HEK293 (cell line): ENCODE data around the gene CHST3.
A peak's percentile ranks its signal among the peaks of the same experiment; 100 is the strongest.

Experiments used
- CTCF ChIA-PET: fragments of 350-600 bp; formaldehyde crosslinking; extraction: SDS; loops from one replicate; lab custom pipeline; 2021; ENCODE audit warnings: antibody characterized with exemption; lab: Yijun Ruan, JAX
- POLR2A ChIA-PET: fragments of 300-600 bp; formaldehyde crosslinking; extraction: SDS; loops from one replicate; lab custom pipeline; 2020; ENCODE audit warnings: antibody characterized with exemption, inconsistent platforms; lab: Yijun Ruan, JAX
- H3K27ac ChIP-seq: fragments of 200-500 bp; sonication (Bioruptor generic); 2 replicates; pipeline ENCODE4 v1.5.1; 2014; ENCODE audit warnings: low read depth, low read length, control low read depth, inconsistent platforms; ENCODE audit errors: extremely low read depth
- H3K36me3 ChIP-seq, 2 experiments: fragments of 200-500 bp in 1 of 2; sonication (Bioruptor generic) in 1 of 2; 1 replicate in 1 of 2; 2 replicates in 1 of 2; pipeline ENCODE4 v1.5.1; 2014 to 2017; ENCODE audit warnings: inconsistent platforms in 2 of 2, low read length in 2 of 2; ENCODE audit not compliant: control insufficient read depth in 2 of 2, insufficient read depth in 1 of 2
- H3K4me1 ChIP-seq: fragments of 200-500 bp; sonication (Bioruptor generic); 2 replicates; pipeline ENCODE4 v1.5.1; 2014; ENCODE audit warnings: mild to moderate bottlenecking, low read length, inconsistent platforms; ENCODE audit not compliant: control insufficient read depth, insufficient read depth
- H3K4me3 ChIP-seq: 2 replicates; pipeline ENCODE4 v1.5.1; 2011; ENCODE audit warnings: low read depth, mild to moderate bottlenecking, control low read depth, low read length, moderate library complexity
- H3K9me3 ChIP-seq: fragments of 200-500 bp; sonication (Bioruptor generic); 2 replicates; pipeline ENCODE4 v1.5.1; 2014; ENCODE audit warnings: low read depth, low read length, inconsistent platforms; ENCODE audit not compliant: control insufficient read depth, insufficient read depth
- BCL11A ChIP-seq: fragments of 450-650 bp; formaldehyde crosslinking; IDR thresholded peaks from 2 replicates; pipeline ENCODE4 v1.5.1; 2016; ENCODE audit warnings: low read depth, missing biosample characterization, missing genetic modification characterization
- GFI1B ChIP-seq: fragments of 450-650 bp; formaldehyde crosslinking; IDR thresholded peaks from 2 replicates; pipeline ENCODE4 v1.5.1; 2016; ENCODE audit warnings: missing biosample characterization, missing genetic modification characterization
- GLIS2 ChIP-seq: fragments of 450-650 bp; formaldehyde crosslinking; IDR thresholded peaks from 2 replicates; pipeline ENCODE4 v1.5.1; 2016; ENCODE audit warnings: missing biosample characterization, missing genetic modification characterization
- IKZF3 ChIP-seq: fragments of 450-650 bp; IDR thresholded peaks from 2 replicates; pipeline ENCODE4 v1.5.0; 2018; ENCODE audit warnings: missing biosample characterization, mild to moderate bottlenecking, missing genetic modification characterization, moderate library complexity
- RBAK ChIP-seq: fragments of 450-650 bp; formaldehyde crosslinking; IDR thresholded peaks from 2 replicates; pipeline ENCODE4 v1.5.1; 2016; ENCODE audit warnings: missing biosample characterization, missing genetic modification characterization
- SCRT1 ChIP-seq: fragments of 450-650 bp; formaldehyde crosslinking; IDR thresholded peaks from 2 replicates; pipeline ENCODE4 v1.5.1; 2016; ENCODE audit warnings: missing biosample characterization, missing genetic modification characterization, borderline replicate concordance
- SP7 ChIP-seq: fragments of 450-650 bp; formaldehyde crosslinking; IDR thresholded peaks from 2 replicates; pipeline ENCODE4 v1.5.1; 2016; ENCODE audit warnings: missing biosample characterization, missing genetic modification characterization
- TRIM28 ChIP-seq: IDR thresholded peaks from 2 replicates; pipeline ENCODE4 v1.6.1; 2011; ENCODE audit warnings: low read length, control low read depth, borderline replicate concordance
- ZBTB17 ChIP-seq: fragments of 450-650 bp; formaldehyde crosslinking; IDR thresholded peaks from 2 replicates; pipeline ENCODE4 v1.5.1; 2016; ENCODE audit warnings: missing biosample characterization, missing genetic modification characterization
- ZBTB8A ChIP-seq: fragments of 450-650 bp; formaldehyde crosslinking; IDR thresholded peaks from 2 replicates; pipeline ENCODE4 v1.5.1; 2016; ENCODE audit warnings: missing biosample characterization, missing genetic modification characterization
- ZNF157 ChIP-seq: fragments of 450-650 bp; formaldehyde crosslinking; IDR thresholded peaks from 2 replicates; pipeline ENCODE4 v1.5.1; 2016; ENCODE audit warnings: missing biosample characterization, missing genetic modification characterization
- ZNF16 ChIP-seq: fragments of 450-650 bp; formaldehyde crosslinking; IDR thresholded peaks from 2 replicates; pipeline ENCODE4 v1.5.1; 2016; ENCODE audit warnings: low read depth, missing biosample characterization, missing genetic modification characterization
- ZNF174 ChIP-seq: fragments of 450-650 bp; formaldehyde crosslinking; IDR thresholded peaks from 2 replicates; pipeline ENCODE4 v1.5.0; 2017; ENCODE audit warnings: missing biosample characterization, mild to moderate bottlenecking, missing genetic modification characterization
- ZNF214 ChIP-seq: fragments of 450-650 bp; formaldehyde crosslinking; IDR thresholded peaks from 2 replicates; pipeline ENCODE4 v1.5.1; 2017; ENCODE audit warnings: missing biosample characterization, mild to moderate bottlenecking, missing genetic modification characterization, borderline replicate concordance
- ZNF221 ChIP-seq: fragments of 450-650 bp; formaldehyde crosslinking; IDR thresholded peaks from 2 replicates; pipeline ENCODE4 v1.5.1; 2017; ENCODE audit warnings: missing biosample characterization, missing genetic modification characterization, borderline replicate concordance
- ZNF239 ChIP-seq: fragments of 450-650 bp; formaldehyde crosslinking; IDR thresholded peaks from 2 replicates; pipeline ENCODE4 v1.5.1; 2016; ENCODE audit warnings: missing biosample characterization, missing genetic modification characterization
- ZNF266 ChIP-seq: fragments of 450-650 bp; formaldehyde crosslinking; IDR thresholded peaks from 2 replicates; pipeline ENCODE4 v1.5.1; 2016; ENCODE audit warnings: missing biosample characterization, missing genetic modification characterization, low read depth
- ZNF302 ChIP-seq: fragments of 450-650 bp; formaldehyde crosslinking; IDR thresholded peaks from 2 replicates; pipeline ENCODE4 v1.5.1; 2016; ENCODE audit warnings: missing biosample characterization, missing genetic modification characterization, low read depth
- ZNF555 ChIP-seq: fragments of 450-650 bp; formaldehyde crosslinking; conservative IDR thresholded peaks from 2 replicates; pipeline ENCODE4 v1.5.1; 2017; ENCODE audit warnings: missing biosample characterization, mild to moderate bottlenecking, missing genetic modification characterization, inconsistent platforms
- ZNF558 ChIP-seq: fragments of 450-650 bp; formaldehyde crosslinking; IDR thresholded peaks from 2 replicates; pipeline ENCODE4 v1.5.1; 2016; ENCODE audit warnings: missing biosample characterization, missing genetic modification characterization
- ZNF610 ChIP-seq: fragments of 450-650 bp; formaldehyde crosslinking; IDR thresholded peaks from 2 replicates; pipeline ENCODE4 v1.5.1; 2016; ENCODE audit warnings: missing biosample characterization, missing genetic modification characterization, borderline replicate concordance
- ZNF624 ChIP-seq: fragments of 450-650 bp; formaldehyde crosslinking; IDR thresholded peaks from 2 replicates; pipeline ENCODE4 v1.5.1; 2017; ENCODE audit warnings: missing biosample characterization, missing genetic modification characterization
- ZNF768 ChIP-seq: fragments of 450-650 bp; formaldehyde crosslinking; IDR thresholded peaks from 2 replicates; pipeline ENCODE4 v1.5.1; 2018; ENCODE audit warnings: missing biosample characterization, mild to moderate bottlenecking, missing genetic modification characterization
- ZNF776 ChIP-seq: fragments of 450-650 bp; formaldehyde crosslinking; IDR thresholded peaks from 2 replicates; pipeline ENCODE4 v1.5.0; 2017; ENCODE audit warnings: missing biosample characterization, missing genetic modification characterization, borderline replicate concordance
- ZSCAN30 ChIP-seq: fragments of 450-650 bp; IDR thresholded peaks from 2 replicates; pipeline ENCODE4 v1.5.1; 2018; ENCODE audit warnings: missing biosample characterization, mild to moderate bottlenecking, missing genetic modification characterization, moderate library complexity
- TF ChIP-seq, protein P1 (sequence below): fragments of 450-650 bp; formaldehyde crosslinking; IDR thresholded peaks from 2 replicates; pipeline ENCODE4 v1.5.0; 2017; ENCODE audit warnings: missing biosample characterization, missing genetic modification characterization, borderline replicate concordance
- TF ChIP-seq, protein P2 (sequence below): fragments of 450-650 bp; formaldehyde crosslinking; IDR thresholded peaks from 2 replicates; pipeline ENCODE4 v1.5.1; 2016; ENCODE audit warnings: missing biosample characterization, missing genetic modification characterization
- TF ChIP-seq, protein P3 (sequence below): fragments of 450-650 bp; formaldehyde crosslinking; IDR thresholded peaks from 2 replicates; pipeline ENCODE4 v1.5.1; 2016; ENCODE audit warnings: missing biosample characterization, missing genetic modification characterization, borderline replicate concordance
- TF ChIP-seq, protein P4 (sequence below): fragments of 450-650 bp; formaldehyde crosslinking; conservative IDR thresholded peaks from 2 replicates; pipeline ENCODE4 v1.5.1; 2016; ENCODE audit warnings: low read depth, missing biosample characterization, missing genetic modification characterization

CHST3 gene

DNA sequence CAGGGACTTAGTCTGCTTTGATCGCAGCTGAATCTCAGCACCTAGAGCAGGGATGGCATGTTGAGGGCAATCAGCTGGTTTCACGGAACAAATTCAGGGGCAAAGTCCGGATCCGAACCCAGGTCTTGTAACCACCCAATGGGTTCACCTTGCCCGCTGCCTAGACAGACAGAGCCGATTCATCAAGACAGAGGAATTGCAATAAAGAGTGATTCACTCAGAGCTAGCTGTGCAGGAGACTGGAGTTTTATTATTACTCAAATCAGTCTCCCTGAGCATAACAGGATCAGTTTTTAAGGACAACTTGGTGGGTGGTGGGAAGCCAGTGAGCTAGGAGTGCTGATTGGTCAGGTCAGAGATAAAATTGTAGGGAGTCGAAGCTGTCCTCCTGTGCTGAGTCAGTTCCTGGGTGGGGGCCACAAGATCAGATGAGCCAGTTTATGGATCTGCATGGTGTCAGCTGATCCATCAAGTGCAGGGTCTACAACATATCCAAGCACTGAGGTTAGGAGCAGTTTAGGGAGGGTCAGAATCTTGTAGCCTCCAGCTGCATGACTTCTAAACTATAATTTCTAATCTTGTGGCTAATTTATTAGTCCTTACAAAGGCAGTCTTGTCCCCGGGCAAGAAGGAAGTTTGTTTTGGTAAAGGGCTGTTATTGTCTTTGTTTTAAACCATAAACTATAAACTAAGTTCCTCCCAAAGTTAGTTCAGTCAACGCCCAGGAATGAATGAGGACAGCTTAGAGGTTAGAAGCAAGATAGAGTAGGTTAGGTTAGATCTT lies 43.5 kb upstream of the CHST3 start:
- POLR2A ChIA-PET, result no interaction called here
- CTCF ChIA-PET, result interaction anchor here (0.6 to 2.5 kb wide), 6 partner anchors 24 to 158 kb away, joined by 3 to 13 read pairs (median 3); no protein-coding TSS in a partner anchor
- H3K36me3 ChIP-seq, result no peaks in the 10 kb centered on the region
- H3K4me1 ChIP-seq, result peaks cover 11% of the 10 kb centered on the region; the same call in 1 of the 2 replicates
- no peak overlapping the region for H3K27ac ChIP-seq
- H3K9me3 ChIP-seq, result no peaks in the 10 kb centered on the region
- no peak overlapping the region for H3K4me3 ChIP-seq
- TF ChIP-seq ZNF266 (tag by site-specific recombination), result no peak
- no peak for TF ChIP-seq ZNF776
- TF ChIP-seq IKZF3, result no peak
- no peak for TF ChIP-seq ZBTB8A (tag by site-specific recombination)
- peak; percentile 72; the same call in 1 of the 2 replicates for TF ChIP-seq ZBTB17 (tag by site-specific recombination)
- TF ChIP-seq ZNF174 (tag by site-specific recombination), result no peak
- TF ChIP-seq ZNF624 (tag by site-specific recombination), result no peak
- TF ChIP-seq, protein P1, sequence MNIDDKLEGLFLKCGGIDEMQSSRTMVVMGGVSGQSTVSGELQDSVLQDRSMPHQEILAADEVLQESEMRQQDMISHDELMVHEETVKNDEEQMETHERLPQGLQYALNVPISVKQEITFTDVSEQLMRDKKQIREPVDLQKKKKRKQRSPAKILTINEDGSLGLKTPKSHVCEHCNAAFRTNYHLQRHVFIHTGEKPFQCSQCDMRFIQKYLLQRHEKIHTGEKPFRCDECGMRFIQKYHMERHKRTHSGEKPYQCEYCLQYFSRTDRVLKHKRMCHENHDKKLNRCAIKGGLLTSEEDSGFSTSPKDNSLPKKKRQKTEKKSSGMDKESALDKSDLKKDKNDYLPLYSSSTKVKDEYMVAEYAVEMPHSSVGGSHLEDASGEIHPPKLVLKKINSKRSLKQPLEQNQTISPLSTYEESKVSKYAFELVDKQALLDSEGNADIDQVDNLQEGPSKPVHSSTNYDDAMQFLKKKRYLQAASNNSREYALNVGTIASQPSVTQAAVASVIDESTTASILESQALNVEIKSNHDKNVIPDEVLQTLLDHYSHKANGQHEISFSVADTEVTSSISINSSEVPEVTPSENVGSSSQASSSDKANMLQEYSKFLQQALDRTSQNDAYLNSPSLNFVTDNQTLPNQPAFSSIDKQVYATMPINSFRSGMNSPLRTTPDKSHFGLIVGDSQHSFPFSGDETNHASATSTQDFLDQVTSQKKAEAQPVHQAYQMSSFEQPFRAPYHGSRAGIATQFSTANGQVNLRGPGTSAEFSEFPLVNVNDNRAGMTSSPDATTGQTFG (tag by site-specific recombination), result no peak
- no peak for TF ChIP-seq BCL11A (tag by site-specific recombination)
- TF ChIP-seq, protein P2, sequence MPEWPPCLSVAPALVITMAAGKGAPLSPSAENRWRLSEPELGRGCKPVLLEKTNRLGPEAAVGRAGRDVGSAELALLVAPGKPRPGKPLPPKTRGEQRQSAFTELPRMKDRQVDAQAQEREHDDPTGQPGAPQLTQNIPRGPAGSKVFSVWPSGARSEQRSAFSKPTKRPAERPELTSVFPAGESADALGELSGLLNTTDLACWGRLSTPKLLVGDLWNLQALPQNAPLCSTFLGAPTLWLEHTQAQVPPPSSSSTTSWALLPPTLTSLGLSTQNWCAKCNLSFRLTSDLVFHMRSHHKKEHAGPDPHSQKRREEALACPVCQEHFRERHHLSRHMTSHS, result no peak
- TF ChIP-seq ZNF558 (tag by site-specific recombination), result no peak
- peak; percentile 59 for TF ChIP-seq SP7 (tag by site-specific recombination)
- TF ChIP-seq GLIS2 (tag by site-specific recombination), result no peak
- TF ChIP-seq TRIM28, result no peak
- TF ChIP-seq SCRT1, result no peak
- TF ChIP-seq ZNF157 (tag by site-specific recombination), result no peak
- no peak for TF ChIP-seq ZNF302 (tag by site-specific recombination)
- no peak for TF ChIP-seq GFI1B
- no peak for TF ChIP-seq ZNF610
- TF ChIP-seq ZNF555 (tag by site-specific recombination), result no peak
- TF ChIP-seq ZNF16 (tag by site-specific recombination), result no peak
- TF ChIP-seq ZNF214, result no peak
- no peak for TF ChIP-seq RBAK (tag by site-specific recombination)
- TF ChIP-seq, protein P3, sequence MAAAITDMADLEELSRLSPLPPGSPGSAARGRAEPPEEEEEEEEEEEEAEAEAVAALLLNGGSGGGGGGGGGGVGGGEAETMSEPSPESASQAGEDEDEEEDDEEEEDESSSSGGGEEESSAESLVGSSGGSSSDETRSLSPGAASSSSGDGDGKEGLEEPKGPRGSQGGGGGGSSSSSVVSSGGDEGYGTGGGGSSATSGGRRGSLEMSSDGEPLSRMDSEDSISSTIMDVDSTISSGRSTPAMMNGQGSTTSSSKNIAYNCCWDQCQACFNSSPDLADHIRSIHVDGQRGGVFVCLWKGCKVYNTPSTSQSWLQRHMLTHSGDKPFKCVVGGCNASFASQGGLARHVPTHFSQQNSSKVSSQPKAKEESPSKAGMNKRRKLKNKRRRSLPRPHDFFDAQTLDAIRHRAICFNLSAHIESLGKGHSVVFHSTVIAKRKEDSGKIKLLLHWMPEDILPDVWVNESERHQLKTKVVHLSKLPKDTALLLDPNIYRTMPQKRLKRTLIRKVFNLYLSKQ (tag by site-specific recombination), result no peak
- TF ChIP-seq ZNF239, result no peak
- TF ChIP-seq, protein P4, sequence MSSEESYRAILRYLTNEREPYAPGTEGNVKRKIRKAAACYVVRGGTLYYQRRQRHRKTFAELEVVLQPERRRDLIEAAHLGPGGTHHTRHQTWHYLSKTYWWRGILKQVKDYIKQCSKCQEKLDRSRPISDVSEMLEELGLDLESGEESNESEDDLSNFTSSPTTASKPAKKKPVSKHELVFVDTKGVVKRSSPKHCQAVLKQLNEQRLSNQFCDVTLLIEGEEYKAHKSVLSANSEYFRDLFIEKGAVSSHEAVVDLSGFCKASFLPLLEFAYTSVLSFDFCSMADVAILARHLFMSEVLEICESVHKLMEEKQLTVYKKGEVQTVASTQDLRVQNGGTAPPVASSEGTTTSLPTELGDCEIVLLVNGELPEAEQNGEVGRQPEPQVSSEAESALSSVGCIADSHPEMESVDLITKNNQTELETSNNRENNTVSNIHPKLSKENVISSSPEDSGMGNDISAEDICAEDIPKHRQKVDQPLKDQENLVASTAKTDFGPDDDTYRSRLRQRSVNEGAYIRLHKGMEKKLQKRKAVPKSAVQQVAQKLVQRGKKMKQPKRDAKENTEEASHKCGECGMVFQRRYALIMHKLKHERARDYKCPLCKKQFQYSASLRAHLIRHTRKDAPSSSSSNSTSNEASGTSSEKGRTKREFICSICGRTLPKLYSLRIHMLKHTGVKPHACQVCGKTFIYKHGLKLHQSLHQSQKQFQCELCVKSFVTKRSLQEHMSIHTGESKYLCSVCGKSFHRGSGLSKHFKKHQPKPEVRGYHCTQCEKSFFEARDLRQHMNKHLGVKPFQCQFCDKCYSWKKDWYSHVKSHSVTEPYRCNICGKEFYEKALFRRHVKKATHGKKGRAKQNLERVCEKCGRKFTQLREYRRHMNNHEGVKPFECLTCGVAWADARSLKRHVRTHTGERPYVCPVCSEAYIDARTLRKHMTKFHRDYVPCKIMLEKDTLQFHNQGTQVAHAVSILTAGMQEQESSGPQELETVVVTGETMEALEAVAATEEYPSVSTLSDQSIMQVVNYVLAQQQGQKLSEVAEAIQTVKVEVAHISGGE (tag by site-specific recombination), result no peak
- no peak for TF ChIP-seq ZSCAN30
- TF ChIP-seq ZNF221 (tag by site-specific recombination), result no peak
- TF ChIP-seq ZNF768 (tag by site-specific recombination), result no peak
